ENCODE data around the gene ACER1.
"Not testable (repeated sequence)": the region's sequence is repeated elsewhere in the genome, so short reads cannot be mapped to it uniquely, and the experiment has no call there.

The ACER1 gene

DNA sequence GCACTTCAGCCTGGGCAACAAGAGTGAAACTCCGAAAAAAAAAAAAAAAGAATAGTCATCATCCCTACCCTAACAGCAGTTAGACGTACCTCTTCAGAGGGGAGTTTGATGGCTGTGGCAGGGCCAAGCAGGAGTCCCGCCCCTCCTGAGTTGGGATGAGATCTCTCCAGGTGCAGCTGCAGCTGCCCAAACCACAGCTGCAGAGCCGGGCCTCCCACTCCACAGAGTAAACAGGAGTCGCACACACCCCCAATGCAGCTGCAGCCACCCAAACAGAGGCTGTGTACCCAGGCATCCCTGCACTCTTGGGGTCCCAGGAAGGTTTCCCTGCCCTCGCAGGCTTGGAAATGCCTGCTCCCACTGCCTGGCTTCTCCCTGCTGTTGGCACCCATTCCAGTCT lies 36.2 kb downstream of the ACER1 start:
- in situ Hi-C loops (cut with MboI; ENCODE audit: low sequenced_read_pairs), result no loop called here

DNA sequence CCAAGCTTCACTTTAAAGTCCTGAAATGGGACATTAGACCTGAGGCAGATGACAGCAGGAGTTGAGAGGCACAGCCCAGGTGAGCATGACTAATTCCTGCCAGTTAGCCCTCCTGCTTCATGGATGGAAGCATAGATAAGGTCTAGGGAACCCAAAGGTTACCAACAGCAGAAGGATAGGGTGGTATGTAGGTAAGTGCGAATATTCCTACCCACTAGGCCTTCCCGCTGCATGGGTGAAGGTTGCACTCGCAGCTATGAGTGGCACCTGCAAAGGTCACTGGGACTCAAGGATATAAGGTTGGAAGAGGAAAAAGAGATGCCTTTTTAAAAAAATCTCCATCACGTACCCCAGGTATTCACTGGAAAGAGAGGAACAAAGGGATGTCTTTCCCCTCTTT lies 41.4 kb downstream of the ACER1 start:
- in situ Hi-C loops (cut with MboI; ENCODE audit: low sequenced_read_pairs), result no loop called here

- in situ Hi-C loops (cut with MboI; ENCODE audit: low sequenced_read_pairs), result no loop called here
These were observed 44.7 kb downstream of the ACER1 start for GRCh38 chr19:6288737-6289136.

DNA sequence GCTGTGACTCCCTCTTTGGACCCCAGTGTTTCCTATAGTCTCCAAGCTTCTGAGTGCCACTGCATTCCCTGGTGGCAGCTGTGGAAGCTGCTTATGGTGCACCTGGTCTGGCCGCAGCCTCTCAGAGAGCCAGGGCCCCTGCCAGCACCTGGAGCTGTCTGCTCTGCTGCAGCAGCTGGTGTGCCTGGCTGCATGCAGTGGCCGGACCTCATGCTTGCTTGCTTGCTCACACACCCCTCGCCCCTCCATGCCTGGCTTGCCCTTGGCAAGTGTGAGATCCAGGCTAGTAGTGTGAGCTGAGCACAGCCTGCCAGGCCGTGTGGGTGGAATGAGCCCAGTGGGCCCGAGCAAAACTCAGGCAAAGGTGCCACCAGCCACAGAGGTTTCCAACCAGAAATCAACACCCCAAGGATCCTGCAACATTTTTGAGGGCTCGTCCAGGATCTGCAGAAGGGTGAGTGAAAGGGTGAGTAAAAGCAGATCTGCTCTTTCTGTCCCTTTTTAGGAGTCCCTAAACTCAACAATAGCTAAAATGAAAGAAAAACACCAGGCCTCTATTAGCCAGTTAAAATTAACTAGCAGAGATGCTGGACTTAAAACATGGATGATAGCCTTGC lies 46.0 kb downstream of the ACER1 start:
- in situ Hi-C loops (cut with MboI; ENCODE audit: low sequenced_read_pairs), result no loop called here

GRCh38 chr19:6286676-6287075 lies 46.7 kb downstream of the ACER1 start:
- in situ Hi-C loops (cut with MboI; ENCODE audit: low sequenced_read_pairs), result no loop called here

GRCh38 chr19:6282393-6282792 lies 51.0 kb downstream of the ACER1 start:
- in situ Hi-C loops (cut with MboI; ENCODE audit: low sequenced_read_pairs), result not testable (repeated sequence)

DNA sequence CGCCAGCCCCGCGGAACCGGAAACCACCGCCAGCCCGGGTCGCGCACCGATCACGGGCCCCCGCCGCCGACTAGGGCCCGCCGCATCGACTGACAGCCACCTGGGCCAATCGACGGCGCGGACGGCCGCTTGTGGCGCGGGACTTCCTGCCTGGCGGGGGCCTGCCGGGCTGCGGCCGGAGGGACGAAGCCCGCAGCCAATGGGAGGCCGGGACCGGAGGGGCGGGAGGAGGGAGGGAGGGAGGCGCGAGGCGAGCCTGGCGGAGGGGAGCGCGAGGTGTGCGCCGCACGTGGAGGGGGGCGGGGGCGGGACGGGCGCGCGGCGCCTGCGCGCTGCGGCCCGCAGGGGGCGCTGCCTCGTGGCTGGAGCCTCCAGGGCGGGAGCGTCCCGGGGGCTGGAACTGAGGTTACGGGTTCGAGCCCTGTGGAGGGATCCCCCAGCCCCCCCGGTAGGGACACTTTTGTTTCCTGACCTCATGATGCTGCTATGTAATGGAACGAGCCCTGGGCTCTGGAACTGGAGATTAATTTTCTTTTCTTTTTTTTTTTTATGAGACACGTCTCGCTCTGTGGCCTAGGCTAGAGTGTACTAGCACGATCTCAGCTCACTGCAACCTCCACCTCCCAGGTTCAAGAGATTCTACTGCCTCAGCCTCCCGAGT lies 53.4 kb downstream of the ACER1 start, which contains the start of gene MLLT1:
MLLT1 (minus strand) TSS at position 45 of the 661 bp plus-strand sequence. CDS start 191 bp downstream, outside the sequence.
- in situ Hi-C loops (cut with MboI; ENCODE audit: low sequenced_read_pairs), result no loop called here

DNA sequence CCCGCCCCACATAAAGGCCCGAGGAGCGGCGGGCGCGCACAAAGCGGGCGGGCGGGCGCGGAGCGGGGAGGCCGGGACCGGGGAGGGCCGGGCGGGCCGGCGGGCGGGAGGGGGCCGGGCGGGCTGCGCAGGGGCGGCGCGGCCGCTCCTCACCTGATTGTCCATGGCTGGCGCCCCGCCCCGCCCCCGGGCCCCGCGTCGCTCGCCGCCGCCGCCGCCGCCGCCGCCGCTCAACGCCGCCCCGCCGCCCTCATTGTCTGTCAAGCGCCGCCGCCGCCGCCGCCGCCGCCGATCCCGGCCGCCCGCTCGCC lies 53.8 kb downstream of the ACER1 start:
- in situ Hi-C loops (cut with MboI; ENCODE audit: low sequenced_read_pairs), result no loop called here

DNA sequence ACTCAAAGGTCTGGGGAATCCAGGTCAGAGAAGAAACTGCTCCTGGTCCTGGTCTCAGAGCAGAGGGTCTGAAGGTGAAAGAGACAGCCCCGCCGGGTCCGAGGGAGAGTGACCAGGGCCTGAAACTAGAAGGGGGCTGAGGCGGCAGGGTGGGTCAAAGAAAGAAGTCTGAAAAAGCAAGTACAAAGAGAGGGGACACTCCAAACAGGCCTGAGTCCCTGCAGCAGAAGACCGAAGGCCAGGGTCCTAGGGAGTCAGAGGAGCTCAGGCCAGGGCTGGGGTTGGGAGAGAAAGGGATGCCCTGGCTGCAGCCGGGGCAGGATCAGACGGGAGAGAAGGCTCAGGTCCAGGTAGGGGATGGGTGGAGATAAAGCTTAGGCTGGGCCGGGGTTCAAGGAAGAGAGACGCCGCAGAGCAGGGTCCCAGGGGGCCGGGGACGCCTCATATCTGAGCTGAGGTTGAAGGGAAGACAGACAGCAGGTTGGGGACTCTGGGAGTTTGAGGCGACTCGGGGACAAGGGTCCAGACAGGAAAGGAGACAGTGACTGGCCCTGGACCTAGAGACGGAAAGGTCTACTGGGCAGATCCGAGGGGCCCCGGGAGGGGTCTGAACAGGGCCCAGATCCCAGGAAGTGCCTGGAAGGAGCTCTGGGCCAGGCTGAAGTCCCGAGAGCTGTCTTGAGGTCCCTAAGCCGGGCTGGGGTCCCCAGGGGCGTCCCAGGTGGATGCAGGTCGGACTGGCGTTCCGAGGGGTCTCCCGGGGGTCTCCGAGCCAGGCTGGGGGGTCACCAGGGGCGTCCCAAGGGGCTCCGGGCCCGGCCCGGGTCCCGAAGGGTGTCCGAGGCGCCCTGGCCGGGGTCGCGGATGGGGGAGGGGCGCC lies 54.4 kb downstream of the ACER1 start:
- in situ Hi-C loops (cut with MboI; ENCODE audit: low sequenced_read_pairs), result no loop called here

DNA sequence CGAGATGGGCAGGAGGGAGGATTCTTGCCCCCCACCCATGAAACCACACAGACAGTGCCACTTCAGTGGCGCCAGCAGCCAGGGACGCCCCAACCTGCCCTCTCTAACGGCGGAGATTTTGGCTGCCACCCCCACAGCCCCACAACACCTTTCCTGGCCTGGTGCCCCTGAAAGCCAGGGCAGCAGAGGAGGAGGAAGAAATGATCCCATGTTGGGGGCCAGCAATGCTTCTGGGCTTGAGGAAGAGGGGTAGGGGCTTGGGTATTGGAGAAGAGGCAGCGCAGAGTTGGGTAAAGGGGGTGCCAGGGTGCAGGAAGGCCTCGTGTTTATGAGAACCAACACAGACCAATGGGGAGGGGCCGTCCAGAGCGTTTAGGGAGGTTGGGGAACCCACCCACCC lies 55.4 kb downstream of the ACER1 start:
- in situ Hi-C loops (cut with MboI; ENCODE audit: low sequenced_read_pairs), result no loop called here

DNA sequence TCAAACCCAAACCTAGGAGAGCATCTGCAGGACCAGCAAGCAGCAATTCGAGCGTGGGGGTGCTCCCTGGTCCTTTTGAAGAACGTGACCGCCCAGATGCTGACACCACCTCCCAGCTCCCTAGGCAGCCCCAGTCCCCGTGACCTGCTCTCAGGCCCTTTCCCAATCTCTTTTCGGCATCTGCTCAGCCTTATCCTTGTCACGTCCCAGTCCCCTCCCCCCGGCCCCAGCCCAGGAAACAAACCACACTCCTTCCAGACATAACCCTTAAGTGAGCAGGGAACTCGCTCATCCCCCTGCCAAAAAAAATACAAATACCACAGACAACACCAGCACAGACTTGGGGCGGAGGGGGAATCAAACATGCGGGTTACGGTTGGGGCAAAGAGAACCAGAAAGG lies 57.0 kb downstream of the ACER1 start:
- in situ Hi-C loops (cut with MboI; ENCODE audit: low sequenced_read_pairs), result no loop called here

GRCh38 chr19:6275170-6275744 lies 58.2 kb downstream of the ACER1 start:
- in situ Hi-C loops (cut with MboI; ENCODE audit: low sequenced_read_pairs), result no loop called here

DNA sequence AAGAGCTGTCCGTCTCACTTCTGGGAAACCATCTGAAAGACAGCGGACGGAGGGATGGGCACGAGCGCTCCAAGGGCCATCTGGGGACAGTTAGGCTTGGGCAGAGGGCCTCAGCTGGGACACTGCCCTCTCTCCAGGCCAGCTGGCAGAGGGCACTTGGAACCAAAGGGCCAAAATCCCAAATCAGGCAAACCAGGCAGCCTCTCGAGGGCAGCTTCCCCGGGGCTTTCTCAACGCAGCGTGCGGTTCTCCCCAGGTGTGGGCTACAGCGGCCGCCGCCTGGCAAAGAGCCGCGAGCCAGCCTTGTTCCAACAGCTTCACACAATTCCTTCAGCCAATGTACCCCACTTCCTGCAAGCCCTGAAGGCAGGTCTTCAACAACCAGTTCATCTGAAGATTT lies 58.7 kb downstream of the ACER1 start:
- in situ Hi-C loops (cut with MboI; ENCODE audit: low sequenced_read_pairs), result no loop called here

GRCh38 chr19:6273701-6274601 lies 59.5 kb downstream of the ACER1 start:
- in situ Hi-C loops (cut with MboI; ENCODE audit: low sequenced_read_pairs), result no loop called here

GRCh38 chr19:6272913-6273600 lies 60.4 kb downstream of the ACER1 start:
- in situ Hi-C loops (cut with MboI; ENCODE audit: low sequenced_read_pairs), result no loop called here

- in situ Hi-C loops (cut with MboI; ENCODE audit: low sequenced_read_pairs), result no loop called here
These were observed 61.0 kb downstream of the ACER1 start for GRCh38 chr19:6272411-6272791.

DNA sequence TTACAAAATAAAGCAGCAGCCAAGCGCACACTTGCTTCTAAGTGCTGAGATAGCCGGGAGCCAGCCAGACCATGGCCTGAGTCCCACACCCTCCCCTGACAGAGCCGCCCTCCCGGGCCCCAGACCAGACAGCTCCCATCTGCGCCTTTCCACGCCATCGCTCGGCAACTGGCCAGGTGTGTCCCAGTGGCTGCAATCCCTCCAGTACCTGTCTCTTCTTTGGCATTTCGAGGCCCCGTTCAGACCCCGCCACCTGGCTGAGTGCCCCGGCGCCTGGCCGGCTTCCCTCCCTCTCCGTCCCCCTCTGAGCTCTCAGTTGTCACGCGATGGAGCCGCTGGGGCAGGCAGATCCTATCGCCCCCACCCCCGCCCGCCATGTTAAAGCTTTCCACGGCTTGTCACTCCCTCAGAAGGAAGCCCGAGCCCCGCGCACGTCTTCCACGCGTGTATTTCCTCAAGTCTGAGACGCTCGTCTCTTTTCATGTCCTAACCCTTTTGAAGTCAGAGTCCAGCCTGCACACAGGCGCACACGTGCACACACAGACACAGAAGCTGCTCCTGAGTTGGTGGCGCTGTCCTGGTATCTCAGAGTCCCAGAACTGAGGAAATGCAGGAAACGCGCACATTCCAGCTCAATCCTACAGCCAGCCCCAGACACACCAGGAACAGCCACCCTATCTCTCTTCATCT lies 61.5 kb downstream of the ACER1 start:
- in situ Hi-C loops (cut with MboI; ENCODE audit: low sequenced_read_pairs), result no loop called here

DNA sequence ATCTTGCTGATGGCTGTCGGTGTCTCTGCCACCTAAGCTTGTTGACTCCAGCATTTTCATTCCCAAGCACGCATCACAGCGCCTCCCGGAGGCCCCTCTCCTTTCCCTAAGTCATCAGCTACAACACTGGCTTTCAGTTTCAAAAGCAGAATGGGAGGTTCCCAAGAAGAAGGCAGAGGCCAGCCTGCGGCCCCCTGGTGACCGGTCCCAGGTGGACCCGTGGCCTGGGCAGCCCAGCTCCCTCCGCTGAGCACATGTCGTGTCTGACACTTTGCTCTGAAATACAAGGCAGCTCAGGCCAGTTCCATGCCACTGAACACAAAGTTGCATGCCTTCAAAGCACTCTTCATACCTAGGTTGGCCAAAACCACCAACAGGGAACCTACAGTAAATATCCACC lies 62.2 kb downstream of the ACER1 start:
- in situ Hi-C loops (cut with MboI; ENCODE audit: low sequenced_read_pairs), result no loop called here

DNA sequence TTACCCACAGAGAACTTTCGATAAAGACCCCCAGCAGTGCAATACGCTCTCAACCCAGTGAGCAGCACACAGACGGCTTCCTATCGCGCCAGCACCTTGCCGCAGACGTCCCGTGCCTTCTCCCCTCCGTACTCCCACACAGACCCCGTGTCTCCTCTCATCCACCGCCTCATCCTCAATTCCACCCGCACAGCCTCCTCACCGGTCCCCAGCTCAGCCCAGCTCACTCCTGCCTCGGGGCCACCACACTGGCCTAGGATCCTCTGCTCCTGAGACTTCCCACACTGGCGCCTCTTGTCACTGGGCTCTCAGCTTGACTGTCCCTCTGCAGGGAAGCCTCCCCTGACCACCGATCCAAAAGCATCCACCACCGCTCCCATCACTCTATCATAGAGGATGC lies 62.6 kb downstream of the ACER1 start:
- in situ Hi-C loops (cut with MboI; ENCODE audit: low sequenced_read_pairs), result no loop called here
